Nasal cavity respiratory epithelium epithelial cell of viscerocranial mucosa (primary cell): ENCODE measurements around the gene LGALS16. TPM values are rescaled to one million over a fixed set of nuclear protein-coding genes. Genes with fewer than 3 reads are reported as not detected.

Experiments
- total RNA-seq: library from RNA; depleted of rRNA; stranded (reverse); fragments of >200 nt; gene quantifications from 2 replicates; pipeline ENCODE4 v1.2.3, GENCODE V29; 2014

The LGALS16 gene
- total RNA-seq: not detected in 2 replicates

GRCh38 chr19:39655613-39656012 lies at the start of gene LGALS16:
TSS of gene LGALS16 (plus strand) at chr19:39655913. CDS start at chr19:39655962, 49 bp downstream.

GRCh38 chr19:39704181-39705044 lies 48.7 kb downstream of the LGALS16 start, which contains the start of gene LGALS14:
TSS of gene LGALS14 (plus strand) at chr19:39704481. CDS start at chr19:39704529, 48 bp downstream.

Other genes starting within 250 kb of the LGALS16 start
- 6.5 and 14.8 TPM in 2 replicates for gene ZFP36, start 249.1 kb upstream of the LGALS16 start, total RNA-seq
- gene PLEKHG2, start 243.2 kb upstream of the LGALS16 start, total RNA-seq: 4.8 and 20.1 TPM in 2 replicates
- 143 and 397 TPM in 2 replicates for gene RPS16, start 220.0 kb upstream of the LGALS16 start, total RNA-seq
- 39.0 and 69.6 TPM in 2 replicates for gene SUPT5H, start 210.3 kb upstream of the LGALS16 start, total RNA-seq
- 52.6 and 82.4 TPM in 2 replicates for gene TIMM50, start 175.1 kb upstream of the LGALS16 start, total RNA-seq
- 0.07 and 0.34 TPM in 2 replicates for gene DLL3, start 157.0 kb upstream of the LGALS16 start, total RNA-seq
- gene SELENOV, start 140.8 kb upstream of the LGALS16 start, total RNA-seq: not detected in 2 replicates
- 0.71 and 1.0 TPM in 2 replicates for gene EID2B, start 123.1 kb upstream of the LGALS16 start, total RNA-seq
- gene EID2, start 115.8 kb upstream of the LGALS16 start, total RNA-seq: 5.4 and 8.5 TPM in 2 replicates
- gene LGALS13, start 53.4 kb upstream of the LGALS16 start, total RNA-seq: not detected in 2 replicates
- gene LGALS14, start 48.6 kb downstream of the LGALS16 start, total RNA-seq: not detected in 2 replicates
- not detected in 2 replicates for gene CLC, start 82.1 kb downstream of the LGALS16 start, total RNA-seq
- gene LEUTX, start 122.9 kb downstream of the LGALS16 start, total RNA-seq: not detected in 2 replicates
- gene DYRK1B, start 178.2 kb downstream of the LGALS16 start, total RNA-seq: 4.1 and 14.3 TPM in 2 replicates
- 140 and 218 TPM in 2 replicates for gene FBL, start 190.5 kb downstream of the LGALS16 start, total RNA-seq